OCI-LY7 (cell line): ENCODE data around the gene DUOXA1.

ENCODE experiments used
- CTCF ChIP-seq: fragments of 200-600 bp; sonication (generic); conservative IDR thresholded peaks from 2 replicates; pipeline ENCODE4 v1.5.1; 2014; ENCODE audit warnings: mild to moderate bottlenecking, antibody characterized with exemption, low read length, moderate library complexity, mixed read lengths
- EZH2phosphoT487 ChIP-seq: fragments of 200-600 bp; sonication (generic); IDR thresholded peaks from 2 replicates; pipeline ENCODE4 v1.6.1; 2018; ENCODE audit warnings: low read depth, borderline replicate concordance, mild to moderate bottlenecking, mixed run types, antibody characterized with exemption, low read length, moderate library complexity, mixed read lengths

- TF ChIP-seq CTCF: no peak
- no peak for TF ChIP-seq EZH2phosphoT487
Measured at GRCh38 chr15:45115312-45115820, 14.3 kb downstream of the DUOXA1 start.
